GM23338 (cell line): ENCODE data around the gene HERPUD1. TPM values are rescaled to one million over a fixed set of nuclear protein-coding genes. Genes with fewer than 3 reads are reported as not detected.
A peak's percentile ranks its signal among the peaks of the same experiment; 100 is the strongest.

Source experiments
- ATAC-seq: fragments of 200-7000 bp; cut with Tn5 transposase; 3 replicates; pipeline ENCODE4 v1.9.1; 2020
- DNase-seq: peaks from one replicate; pipeline ENCODE4 v3.0.0-alpha.2; 2015; ENCODE audit warnings: low spot score
- H2AFZ ChIP-seq: fragments of 200-600 bp; sonication (generic); 2 replicates; pipeline ENCODE4 v1.8.0; 2016; ENCODE audit warnings: antibody characterized with exemption, mild to moderate bottlenecking, moderate library complexity
- H3F3A ChIP-seq: fragments of 200-600 bp; sonication (generic); replicated peaks from 2 replicates; pipeline ENCODE4 v1.8.0; 2017; ENCODE audit warnings: antibody characterized with exemption, mixed run types, low read depth
- H3K27ac ChIP-seq: fragments of 200-600 bp; sonication (generic); 2 replicates; pipeline ENCODE4 v1.6.1; 2016; ENCODE audit warnings: low read depth
- H3K27me3 ChIP-seq: fragments of 200-600 bp; sonication (generic); 2 replicates; pipeline ENCODE4 v1.8.0; 2016; ENCODE audit warnings: mild to moderate bottlenecking, mixed run types, moderate library complexity; ENCODE audit not compliant: insufficient read depth
- H3K36me3 ChIP-seq: fragments of 200-600 bp; sonication (generic); 2 replicates; pipeline ENCODE4 v1.8.0; 2016; ENCODE audit warnings: mild to moderate bottlenecking; ENCODE audit not compliant: insufficient read depth
- H3K4me1 ChIP-seq: fragments of 200-600 bp; sonication (generic); 2 replicates; pipeline ENCODE4 v1.8.0; 2016; ENCODE audit warnings: mild to moderate bottlenecking, moderate library complexity; ENCODE audit not compliant: insufficient read depth
- H3K4me2 ChIP-seq: fragments of 200-600 bp; sonication (generic); 2 replicates; pipeline ENCODE4 v1.7.1; 2017; ENCODE audit warnings: mixed run types
- H3K4me3 ChIP-seq: fragments of 200-600 bp; sonication (generic); 2 replicates; pipeline ENCODE4 v1.6.1; 2016; ENCODE audit warnings: mixed run types
- H3K79me2 ChIP-seq: fragments of 200-600 bp; sonication (generic); replicated peaks from 2 replicates; pipeline ENCODE4 v1.8.0; 2017; ENCODE audit warnings: mild to moderate bottlenecking; ENCODE audit not compliant: insufficient read depth
- H3K9me2 ChIP-seq: fragments of 200-600 bp; sonication (generic); 2 replicates; pipeline ENCODE4 v1.8.0; 2017; ENCODE audit not compliant: insufficient read depth
- H4K20me1 ChIP-seq: fragments of 200-600 bp; sonication (generic); replicated peaks from 2 replicates; pipeline ENCODE4 v1.8.0; 2017; ENCODE audit warnings: mild to moderate bottlenecking; ENCODE audit not compliant: insufficient read depth
- H3K27ac Mint-ChIP-seq: 2 replicates; pipeline ENCODE4 v1.8.0; 2020; ENCODE audit warnings: inconsistent platforms, mild to moderate bottlenecking, moderate library complexity, mixed read lengths
- H3K27me3 Mint-ChIP-seq: 3 replicates; pipeline ENCODE4 v1.8.0; 2022; ENCODE audit warnings: low read depth, mild to moderate bottlenecking, moderate library complexity, mixed read lengths, inconsistent platforms; ENCODE audit not compliant: insufficient read depth, poor library complexity
- H3K36me3 Mint-ChIP-seq: 3 replicates; pipeline ENCODE4 v1.8.0; 2021; ENCODE audit warnings: low read depth, mild to moderate bottlenecking, inconsistent platforms, moderate library complexity, mixed read lengths
- H3K4me1 Mint-ChIP-seq: 3 replicates; pipeline ENCODE4 v1.8.0; 2020; ENCODE audit warnings: mild to moderate bottlenecking, inconsistent platforms, mixed read lengths
- H3K4me3 Mint-ChIP-seq: 3 replicates; pipeline ENCODE4 v1.8.0; 2021; ENCODE audit warnings: moderate library complexity, mild to moderate bottlenecking, inconsistent platforms, mixed read lengths
- H3K9me3 Mint-ChIP-seq: 3 replicates; pipeline ENCODE4 v1.8.0; 2020; ENCODE audit warnings: moderate library complexity, mild to moderate bottlenecking, inconsistent platforms, mixed read lengths
- CREB1 ChIP-seq: fragments of 250-450 bp; sonication (Bioruptor Pico); IDR thresholded peaks from 2 replicates; pipeline ENCODE4 v1.5.0; 2020; ENCODE audit warnings: low read depth, mild to moderate bottlenecking, moderate library complexity
- EZH2 ChIP-seq: fragments of 200-600 bp; sonication (generic); IDR thresholded peaks from one replicate; pipeline ENCODE4 v1.8.0; 2017; ENCODE audit warnings: antibody characterized with exemption, mild to moderate bottlenecking, low read depth; ENCODE audit not compliant: unreplicated experiment
- EZH2phosphoT487 ChIP-seq: fragments of 200-600 bp; sonication (generic); IDR thresholded peaks from one replicate; pipeline ENCODE4 v1.8.1; 2018; ENCODE audit warnings: antibody characterized with exemption; ENCODE audit not compliant: unreplicated experiment
- JUNB ChIP-seq: IDR thresholded peaks from one replicate; pipeline ENCODE4 v1.6.1; 2016; ENCODE audit warnings: antibody characterized with exemption; ENCODE audit not compliant: unreplicated experiment
- NANOG ChIP-seq: IDR thresholded peaks from 2 replicates; pipeline ENCODE4 v1.6.1; 2016; ENCODE audit warnings: antibody characterized with exemption, borderline replicate concordance
- POLR2AphosphoS5 ChIP-seq: IDR thresholded peaks from 2 replicates; pipeline ENCODE4 v1.6.1; 2016; ENCODE audit warnings: antibody characterized with exemption, low read depth
- STAT1 ChIP-seq: IDR thresholded peaks from one replicate; pipeline ENCODE4 v1.6.1; 2016; ENCODE audit warnings: antibody characterized with exemption; ENCODE audit not compliant: unreplicated experiment
- ZNF114 ChIP-seq: fragments of 250-450 bp; sonication (Bioruptor Pico); IDR thresholded peaks from 2 replicates; pipeline ENCODE4 v1.5.0; 2020; ENCODE audit warnings: mild to moderate bottlenecking, moderate library complexity
- ZNF331 ChIP-seq: fragments of 250-450 bp; sonication (Bioruptor Pico); IDR thresholded peaks from 2 replicates; pipeline ENCODE4 v1.5.0; 2020; ENCODE audit warnings: low read depth, mild to moderate bottlenecking, moderate library complexity
- polyA plus RNA-seq: library from polyadenylated mRNA; unstranded; fragments of >200 nt; fragmentation: Nextera tagmentation; extraction: Ambion mirVana; gene quantifications from 2 replicates; pipeline ENCODE4 v1.2.1, GENCODE V29; 2016
- total RNA-seq: library from RNA; depleted of rRNA; stranded (reverse); fragments of >200 nt; shearing (Covaris generic); gene quantifications from 2 replicates; pipeline ENCODE4 v1.2.3, GENCODE V29; 2014
- TF ChIP-seq, protein P1 (sequence below): IDR thresholded peaks from one replicate; pipeline ENCODE4 v1.6.1; 2018; ENCODE audit warnings: antibody characterized with exemption; ENCODE audit not compliant: unreplicated experiment
- TF ChIP-seq, protein P2 (sequence below), 2 experiments: fragments of 200-600 bp in 1 of 2; sonication (generic) in 1 of 2; conservative IDR thresholded peaks; 2 replicates each; pipeline versions ENCODE4 v1.5.1 to v1.6.1; 2016 to 2017; ENCODE audit warnings: antibody characterized with exemption in 2 of 2, low read depth in 2 of 2, mild to moderate bottlenecking in 2 of 2, moderate library complexity in 1 of 2
- TF ChIP-seq, protein P3 (sequence below): IDR thresholded peaks from 2 replicates; pipeline ENCODE4 v1.6.1; 2016; ENCODE audit warnings: antibody characterized with exemption

HERPUD1 gene
- total and polyA plus RNA-seq, 2 experiments from 2014 or later, result 41.1 to 44.1 TPM

DNA sequence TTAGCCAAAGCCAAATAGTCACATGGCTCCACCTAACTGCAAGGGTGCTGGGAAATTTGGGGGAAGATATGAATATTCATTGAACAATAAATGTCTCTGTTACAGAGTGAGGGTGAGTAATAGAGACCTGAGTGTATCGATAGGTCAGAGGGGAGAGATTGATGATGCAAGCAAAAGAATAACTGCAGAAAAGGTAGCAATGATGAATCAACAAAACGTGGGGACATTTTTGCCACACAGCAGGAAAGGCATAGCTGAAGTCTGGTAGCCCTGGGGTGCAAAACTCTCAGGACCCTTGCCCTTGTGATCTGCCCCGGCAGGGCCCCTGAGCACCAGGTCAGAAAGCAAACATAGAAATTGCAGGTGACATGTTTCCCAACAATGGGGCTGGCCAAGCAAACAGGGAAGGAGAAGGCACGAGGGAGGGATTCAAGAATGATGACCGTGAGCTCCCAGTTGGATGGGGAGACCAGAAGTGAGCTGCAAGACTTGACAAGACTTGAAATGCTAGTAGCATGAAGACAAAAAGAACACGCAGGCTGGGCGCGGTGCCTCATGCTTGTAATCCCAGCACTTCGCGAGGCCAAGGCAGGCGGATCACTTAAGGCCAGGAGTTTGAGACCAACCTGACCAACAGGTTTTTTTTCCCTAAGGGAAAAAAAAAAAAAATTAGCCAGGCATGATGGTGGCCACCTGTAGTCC is 12.7 kb upstream of the HERPUD1 start:
- Histone ChIP-seq H4K20me1 (no peaks in the 10 kb centered on the region), H3K79me2 (no peaks in the 10 kb centered on the region), H3K4me2 (no peak overlapping the region), H3K4me3 (no peak overlapping the region), H3F3A (no peaks in the 10 kb centered on the region), H3K36me3 (no peaks in the 10 kb centered on the region), H3K4me1 (no peaks in the 10 kb centered on the region), H2AFZ (peak overlapping the region; percentile 63; the same call in 1 of the 2 replicates), H3K9me2 (no peaks in the 10 kb centered on the region), H3K27ac (no peak overlapping the region), H3K27me3 (no peaks in the 10 kb centered on the region)
- no peak for DNase-seq
- no peaks in the 10 kb centered on the region for H3K36me3 Mint-ChIP-seq
- no peak overlapping the region for H3K4me3 Mint-ChIP-seq
- TF ChIP-seq EZH2phosphoT487 (no peak), STAT1 (no peak), POLR2AphosphoS5 (no peak), EZH2 (no peak), JUNB (no peak), ZNF331 (CRISPR knock-in tag) (no peak), CREB1 (no peak), NANOG (no peak)
- TF ChIP-seq, protein P1, sequence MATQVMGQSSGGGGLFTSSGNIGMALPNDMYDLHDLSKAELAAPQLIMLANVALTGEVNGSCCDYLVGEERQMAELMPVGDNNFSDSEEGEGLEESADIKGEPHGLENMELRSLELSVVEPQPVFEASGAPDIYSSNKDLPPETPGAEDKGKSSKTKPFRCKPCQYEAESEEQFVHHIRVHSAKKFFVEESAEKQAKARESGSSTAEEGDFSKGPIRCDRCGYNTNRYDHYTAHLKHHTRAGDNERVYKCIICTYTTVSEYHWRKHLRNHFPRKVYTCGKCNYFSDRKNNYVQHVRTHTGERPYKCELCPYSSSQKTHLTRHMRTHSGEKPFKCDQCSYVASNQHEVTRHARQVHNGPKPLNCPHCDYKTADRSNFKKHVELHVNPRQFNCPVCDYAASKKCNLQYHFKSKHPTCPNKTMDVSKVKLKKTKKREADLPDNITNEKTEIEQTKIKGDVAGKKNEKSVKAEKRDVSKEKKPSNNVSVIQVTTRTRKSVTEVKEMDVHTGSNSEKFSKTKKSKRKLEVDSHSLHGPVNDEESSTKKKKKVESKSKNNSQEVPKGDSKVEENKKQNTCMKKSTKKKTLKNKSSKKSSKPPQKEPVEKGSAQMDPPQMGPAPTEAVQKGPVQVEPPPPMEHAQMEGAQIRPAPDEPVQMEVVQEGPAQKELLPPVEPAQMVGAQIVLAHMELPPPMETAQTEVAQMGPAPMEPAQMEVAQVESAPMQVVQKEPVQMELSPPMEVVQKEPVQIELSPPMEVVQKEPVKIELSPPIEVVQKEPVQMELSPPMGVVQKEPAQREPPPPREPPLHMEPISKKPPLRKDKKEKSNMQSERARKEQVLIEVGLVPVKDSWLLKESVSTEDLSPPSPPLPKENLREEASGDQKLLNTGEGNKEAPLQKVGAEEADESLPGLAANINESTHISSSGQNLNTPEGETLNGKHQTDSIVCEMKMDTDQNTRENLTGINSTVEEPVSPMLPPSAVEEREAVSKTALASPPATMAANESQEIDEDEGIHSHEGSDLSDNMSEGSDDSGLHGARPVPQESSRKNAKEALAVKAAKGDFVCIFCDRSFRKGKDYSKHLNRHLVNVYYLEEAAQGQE, result no peak
- TF ChIP-seq, protein P2, sequence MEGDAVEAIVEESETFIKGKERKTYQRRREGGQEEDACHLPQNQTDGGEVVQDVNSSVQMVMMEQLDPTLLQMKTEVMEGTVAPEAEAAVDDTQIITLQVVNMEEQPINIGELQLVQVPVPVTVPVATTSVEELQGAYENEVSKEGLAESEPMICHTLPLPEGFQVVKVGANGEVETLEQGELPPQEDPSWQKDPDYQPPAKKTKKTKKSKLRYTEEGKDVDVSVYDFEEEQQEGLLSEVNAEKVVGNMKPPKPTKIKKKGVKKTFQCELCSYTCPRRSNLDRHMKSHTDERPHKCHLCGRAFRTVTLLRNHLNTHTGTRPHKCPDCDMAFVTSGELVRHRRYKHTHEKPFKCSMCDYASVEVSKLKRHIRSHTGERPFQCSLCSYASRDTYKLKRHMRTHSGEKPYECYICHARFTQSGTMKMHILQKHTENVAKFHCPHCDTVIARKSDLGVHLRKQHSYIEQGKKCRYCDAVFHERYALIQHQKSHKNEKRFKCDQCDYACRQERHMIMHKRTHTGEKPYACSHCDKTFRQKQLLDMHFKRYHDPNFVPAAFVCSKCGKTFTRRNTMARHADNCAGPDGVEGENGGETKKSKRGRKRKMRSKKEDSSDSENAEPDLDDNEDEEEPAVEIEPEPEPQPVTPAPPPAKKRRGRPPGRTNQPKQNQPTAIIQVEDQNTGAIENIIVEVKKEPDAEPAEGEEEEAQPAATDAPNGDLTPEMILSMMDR (conservative IDR thresholded peaks at IDR 0.05; ENCODE audit: low read depth in 2 of 2), result no peak
- no peak for ATAC-seq
- H3K27me3 Mint-ChIP-seq, result peaks cover 14% of the 10 kb centered on the region
- no peaks in the 10 kb centered on the region; the same call in 2 of the 3 replicates for H3K4me1 Mint-ChIP-seq
- H3K27ac Mint-ChIP-seq, result no peak overlapping the region
- H3K9me3 Mint-ChIP-seq, result no peaks in the 10 kb centered on the region

DNA sequence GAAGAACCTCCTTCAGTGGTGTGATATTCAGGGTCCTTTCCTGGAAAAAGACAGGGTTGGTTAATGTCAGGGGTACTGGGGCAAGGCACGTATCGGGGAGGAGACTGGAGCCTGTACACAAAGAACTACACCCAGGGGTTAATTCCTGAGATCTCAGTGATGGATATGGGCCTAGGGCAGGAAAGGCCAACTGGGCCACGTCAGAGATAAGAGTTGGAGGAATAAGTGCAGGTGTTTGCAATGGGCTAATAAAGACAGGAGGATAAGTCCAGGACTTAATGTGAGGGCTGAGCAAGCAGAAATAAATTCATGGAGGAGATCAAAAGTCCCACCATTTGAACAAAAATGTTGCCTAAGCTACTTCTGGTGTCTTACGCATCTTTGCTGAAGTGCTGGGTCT is 10.4 kb upstream of the HERPUD1 start:
- Histone ChIP-seq H3F3A (no peaks in the 10 kb centered on the region), H3K36me3 (no peaks in the 10 kb centered on the region), H3K9me2 (no peaks in the 10 kb centered on the region), H3K4me3 (no peak overlapping the region), H3K27ac (no peak overlapping the region), H4K20me1 (no peaks in the 10 kb centered on the region), H3K27me3 (no peaks in the 10 kb centered on the region), H3K4me1 (no peaks in the 10 kb centered on the region), H3K4me2 (no peak overlapping the region), H2AFZ (0 out of 2 replicates have a peak overlapping the region, but pooled peaks have one; percentile 63), H3K79me2 (no peaks in the 10 kb centered on the region)
- no peak for DNase-seq
- no peaks in the 10 kb centered on the region; the same call in 2 of the 3 replicates for H3K4me1 Mint-ChIP-seq
- no peaks in the 10 kb centered on the region for H3K9me3 Mint-ChIP-seq
- no peak overlapping the region for H3K27ac Mint-ChIP-seq
- H3K27me3 Mint-ChIP-seq, result peaks cover 13% of the 10 kb centered on the region
- H3K4me3 Mint-ChIP-seq, result no peak overlapping the region
- no peaks in the 10 kb centered on the region for H3K36me3 Mint-ChIP-seq
- no peak for ATAC-seq
- TF ChIP-seq EZH2phosphoT487 (no peak), ZNF331 (CRISPR knock-in tag) (no peak), ZNF114 (CRISPR knock-in tag) (no peak)
- TF ChIP-seq, protein P1, result no peak
- TF ChIP-seq, protein P3, sequence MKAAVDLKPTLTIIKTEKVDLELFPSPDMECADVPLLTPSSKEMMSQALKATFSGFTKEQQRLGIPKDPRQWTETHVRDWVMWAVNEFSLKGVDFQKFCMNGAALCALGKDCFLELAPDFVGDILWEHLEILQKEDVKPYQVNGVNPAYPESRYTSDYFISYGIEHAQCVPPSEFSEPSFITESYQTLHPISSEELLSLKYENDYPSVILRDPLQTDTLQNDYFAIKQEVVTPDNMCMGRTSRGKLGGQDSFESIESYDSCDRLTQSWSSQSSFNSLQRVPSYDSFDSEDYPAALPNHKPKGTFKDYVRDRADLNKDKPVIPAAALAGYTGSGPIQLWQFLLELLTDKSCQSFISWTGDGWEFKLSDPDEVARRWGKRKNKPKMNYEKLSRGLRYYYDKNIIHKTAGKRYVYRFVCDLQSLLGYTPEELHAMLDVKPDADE, result no peak
